Sigmoid colon (tissue), 7 donors: ENCODE data around the gene DYNLRB2. TPM values are rescaled to one million over a fixed set of nuclear protein-coding genes. Genes with fewer than 3 reads are reported as not detected.

Source experiments
- DNase-seq: peaks from one replicate; pipeline ENCODE4 v3.0.0-alpha.2; 2019
- H3K27ac ChIP-seq, 4 donors: fragments of 200-600 bp; sonication (generic); one replicate each; pipeline ENCODE4 v1.5.1; 2016 to 2019; ENCODE audit warnings: mild to moderate bottlenecking in 1 of 4
- H3K27me3 ChIP-seq, 3 donors: fragments of 200-600 bp; sonication (generic); one replicate each; pipeline ENCODE4 v1.5.1; 2019; ENCODE audit warnings: mild to moderate bottlenecking in 1 of 3
- H3K36me3 ChIP-seq, 4 donors: fragments of 200-600 bp; sonication (generic); one replicate each; pipeline ENCODE4 v1.5.1; 2016 to 2019
- H3K4me1 ChIP-seq, 4 donors: fragments of 200-600 bp; sonication (generic); one replicate each; pipeline ENCODE4 v1.5.1; 2017 to 2019
- H3K4me3 ChIP-seq, 4 donors: fragments of 200-600 bp; sonication (generic); one replicate each; pipeline ENCODE4 v1.5.1; 2017 to 2019; ENCODE audit warnings: mild to moderate bottlenecking in 2 of 4, moderate library complexity in 1 of 4
- H3K9me3 ChIP-seq, 4 donors: fragments of 200-600 bp in 3 of 4; sonication (generic) in 3 of 4; one replicate each; pipeline versions ENCODE4 v1.5.1 to v1.6.1; 2013 to 2019
- CTCF ChIP-seq, 4 experiments: fragments of 450-650 bp in 3 of 4; fragments of 200-600 bp in 1 of 4; IDR thresholded peaks; one replicate each; pipeline ENCODE4 v1.5.1; 2016 to 2019; ENCODE audit warnings: antibody characterized with exemption in 4 of 4, mild to moderate bottlenecking in 3 of 4, moderate library complexity in 2 of 4
- EP300 ChIP-seq, 4 donors: sonication (generic); formaldehyde crosslinking; IDR thresholded peaks; one replicate each; pipeline ENCODE4 v1.6.1; 2017; ENCODE audit warnings: antibody characterized with exemption in 4 of 4
- POLR2A ChIP-seq, 2 donors: fragments of 450-650 bp; IDR thresholded peaks; one replicate each; pipeline ENCODE4 v1.6.1; 2016; ENCODE audit warnings: antibody characterized with exemption in 2 of 2, mild to moderate bottlenecking in 2 of 2, moderate library complexity in 2 of 2
- POLR2AphosphoS5 ChIP-seq, 4 donors: sonication (generic); formaldehyde crosslinking; IDR thresholded peaks; one replicate each; pipeline ENCODE4 v1.6.1; 2017; ENCODE audit warnings: antibody characterized with exemption in 4 of 4
- WGBS, 2 donors: extraction: QIAGEN DNeasy Blood & Tissue Kit; methylation state at CpG; one replicate each; pipeline ENCODE4 v1.1.7; 2013; 5-methylcytosine and 5-hydroxymethylcytosine counted together
- intact Hi-C: fragments of 100-400 bp; cut with DNase I; formaldehyde crosslinking; loops from one replicate; pipeline ENCODE4 v1.15.1; 2023
- polyA plus RNA-seq, 3 donors: library from polyadenylated mRNA; stranded (reverse); fragments of 200-250 nt; gene quantifications; one replicate each; pipeline ENCODE4 v1.2.3, GENCODE V29; 2013
- total RNA-seq, 4 donors: library from RNA; depleted of rRNA; stranded (reverse); fragments of >200 nt; gene quantifications; one replicate each; pipeline ENCODE4 v1.1.0, GENCODE V29; 2016
- donor health status: healthy with polysubstance abuse.
- donor health status: Bipolar disorder and iron deficiency.
- donor health status: healthy.

DYNLRB2 gene
- total and polyA plus RNA-seq, 7 donors: 0.63 to 3.3 (median 2.5) TPM; not detected in 3

DNA sequence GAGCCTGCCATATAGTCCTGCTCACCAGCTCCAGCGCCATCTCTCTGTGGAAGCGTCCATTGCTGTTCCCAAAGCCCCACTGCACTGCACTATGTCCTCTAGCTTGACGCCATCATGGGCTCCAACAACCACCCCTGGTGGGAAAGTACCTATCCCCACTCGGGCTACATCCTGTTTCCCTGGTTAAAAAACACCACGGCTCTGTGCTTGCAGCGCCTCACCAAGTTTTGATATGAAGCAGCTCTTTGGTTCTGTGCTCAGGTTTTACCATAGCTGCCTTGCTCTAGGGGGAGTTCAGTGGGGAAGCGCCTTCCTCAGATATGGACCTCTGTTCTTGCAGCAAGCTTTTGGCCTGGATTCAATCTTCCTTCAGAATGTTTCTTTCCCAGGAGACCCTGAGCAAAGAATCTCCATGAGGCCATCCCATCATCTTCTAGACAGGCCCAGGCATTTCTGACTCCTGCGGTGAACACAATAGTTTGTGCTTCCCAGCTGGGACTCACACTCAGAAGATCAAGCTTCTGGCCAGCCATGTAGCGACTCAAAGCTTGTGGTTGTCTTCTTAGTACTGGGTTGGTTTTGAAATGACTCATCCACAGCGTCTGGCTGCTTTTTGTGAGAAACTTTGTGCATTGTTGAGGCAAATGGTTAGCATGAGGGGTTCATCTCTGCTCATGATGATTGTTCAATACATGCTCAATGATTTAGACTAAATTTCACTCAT is 39.5 kb downstream of the DYNLRB2 start:
- Histone ChIP-seq H3K4me1 (no peaks in the 10 kb centered on the region), H3K9me3 (no peaks in the 10 kb centered on the region), H3K4me3 (no peak overlapping the region), H3K36me3 (no peaks in the 10 kb centered on the region), H3K27ac (no peak overlapping the region), H3K27me3 (no peaks in the 10 kb centered on the region)
- intact Hi-C loops: loop anchor here (10.0 kb wide), 1 partner anchor 245 kb away; no protein-coding TSS in a partner anchor
- no peak for DNase-seq
- 76 to 86% methylated on average over 10 of the region's 10 CpGs for WGBS, 2 donors
- TF ChIP-seq EP300 (IDR thresholded peaks at IDR 0.05): no peak
- no peak for TF ChIP-seq CTCF (IDR thresholded peaks at IDR 0.05)
- TF ChIP-seq POLR2AphosphoS5 (IDR thresholded peaks at IDR 0.05): no peak
- TF ChIP-seq POLR2A (IDR thresholded peaks at IDR 0.05): no peak

- no peaks in the 10 kb centered on the region for H3K9me3 ChIP-seq
- no peak for DNase-seq
- intact Hi-C loops: loop anchor here (10.0 kb wide), 1 partner anchor 241 kb away; no protein-coding TSS in a partner anchor
- no peaks in the 10 kb centered on the region for H3K27me3 ChIP-seq
- no peak overlapping the region for H3K4me3 ChIP-seq
- H3K27ac ChIP-seq: no peak overlapping the region
- WGBS, 2 donors: 82 to 84% methylated on average over 3 of the region's 3 CpGs
- no peaks in the 10 kb centered on the region for H3K4me1 ChIP-seq
- H3K36me3 ChIP-seq: no peaks in the 10 kb centered on the region
- no peak for TF ChIP-seq CTCF (IDR thresholded peaks at IDR 0.05)
- TF ChIP-seq POLR2A (IDR thresholded peaks at IDR 0.05): no peak
- no peak for TF ChIP-seq POLR2AphosphoS5 (IDR thresholded peaks at IDR 0.05)
- no peak for TF ChIP-seq EP300 (IDR thresholded peaks at IDR 0.05)
Measured at GRCh38 chr16:80583466-80583865, 42.7 kb downstream of the DYNLRB2 start.

GRCh38 chr16:80585764-80586163 is 45.0 kb downstream of the DYNLRB2 start:
- Histone ChIP-seq H3K4me3 (no peak overlapping the region), H3K27ac (no peak overlapping the region), H3K27me3 (no peaks in the 10 kb centered on the region), H3K36me3 (no peaks in the 10 kb centered on the region), H3K4me1 (no peaks in the 10 kb centered on the region), H3K9me3 (no peaks in the 10 kb centered on the region)
- whole genome bisulfite sequencing, 2 donors: 83 to 88% methylated on average over 4 of the region's 4 CpGs
- DNase-seq: no peak
- intact Hi-C loops: loop anchor here (10.0 kb wide), 1 partner anchor 239 kb away; no protein-coding TSS in a partner anchor
- TF ChIP-seq CTCF (IDR thresholded peaks at IDR 0.05): no peak

GRCh38 chr16:80586476-80586875 is 45.7 kb downstream of the DYNLRB2 start:
- H3K4me1 ChIP-seq: no peaks in the 10 kb centered on the region
- no peak overlapping the region for H3K4me3 ChIP-seq
- no peaks in the 10 kb centered on the region for H3K9me3 ChIP-seq
- no peak for DNase-seq
- H3K36me3 ChIP-seq: no peaks in the 10 kb centered on the region
- intact Hi-C loops: loop anchor here (10.0 kb wide), 1 partner anchor 238 kb away; no protein-coding TSS in a partner anchor
- no peaks in the 10 kb centered on the region for H3K27me3 ChIP-seq
- H3K27ac ChIP-seq: no peak overlapping the region
- TF ChIP-seq EP300 (IDR thresholded peaks at IDR 0.05) (no peak), POLR2A (IDR thresholded peaks at IDR 0.05) (no peak), POLR2AphosphoS5 (IDR thresholded peaks at IDR 0.05) (no peak), CTCF (IDR thresholded peaks at IDR 0.05) (no peak)

DNA sequence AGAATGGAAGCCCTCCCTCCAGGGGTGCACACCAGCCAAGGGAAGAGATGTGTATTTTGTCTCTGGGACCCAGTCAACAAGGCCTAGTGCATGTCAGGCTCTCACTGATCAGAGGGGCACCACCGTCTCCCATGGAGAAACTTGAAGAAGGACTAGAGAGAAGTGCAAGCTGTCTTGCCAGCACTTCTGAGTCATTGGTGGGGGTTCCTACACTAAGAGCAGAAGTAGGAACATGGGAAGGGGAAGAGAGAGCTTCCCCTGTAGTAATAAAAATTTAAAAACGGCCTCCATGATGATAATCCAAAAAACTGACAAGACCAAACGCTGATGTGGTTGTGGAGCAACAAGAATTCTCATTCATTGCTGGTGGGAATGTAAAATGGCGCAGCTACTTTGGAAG is 46.3 kb downstream of the DYNLRB2 start:
- H3K27me3 ChIP-seq: no peaks in the 10 kb centered on the region
- intact Hi-C loops: loop anchor here (10.0 kb wide), 1 partner anchor 238 kb away; no protein-coding TSS in a partner anchor
- H3K9me3 ChIP-seq: no peaks in the 10 kb centered on the region
- no peak overlapping the region for H3K27ac ChIP-seq
- TF ChIP-seq EP300 (IDR thresholded peaks at IDR 0.05) (no peak), POLR2A (IDR thresholded peaks at IDR 0.05) (no peak), CTCF (IDR thresholded peaks at IDR 0.05) (no peak), POLR2AphosphoS5 (IDR thresholded peaks at IDR 0.05) (no peak)
- no peaks in the 10 kb centered on the region for H3K4me1 ChIP-seq
- H3K4me3 ChIP-seq: no peak overlapping the region
- H3K36me3 ChIP-seq: no peaks in the 10 kb centered on the region
- 86 to 91% methylated on average over 4 of the region's 4 CpGs for whole genome bisulfite sequencing, 2 donors
- DNase-seq: no peak
